CD14-positive monocyte (primary cell): ENCODE data around the gene PERCC1. TPM values are rescaled to one million over a fixed set of nuclear protein-coding genes. Genes with fewer than 3 reads are reported as not detected.

Source experiments
- DNase-seq, 3 donors: peaks; one replicate each; pipeline ENCODE4 v3.0.0-alpha.2; 2011 to 2022
- H2AFZ ChIP-seq: 2 replicates; pipeline ENCODE4 v1.6.0; 2012; ENCODE audit warnings: mild to moderate bottlenecking, low read depth, low read length, inconsistent platforms; ENCODE audit not compliant: insufficient read depth, poor library complexity, severe bottlenecking
- H3K27ac ChIP-seq, 2 donors: 1 replicate in 1 of 2; 2 replicates in 1 of 2; pipeline ENCODE4 v1.5.1; 2012 to 2013; ENCODE audit warnings: low read length in 2 of 2, control low read depth in 1 of 2, inconsistent platforms in 1 of 2, low read depth in 1 of 2, mild to moderate bottlenecking in 1 of 2
- H3K27me3 ChIP-seq, 2 donors: one replicate each; pipeline versions ENCODE4 v1.6.0 to v1.6.1; 2011 to 2013; ENCODE audit warnings: low read length in 2 of 2; ENCODE audit not compliant: control insufficient read depth in 2 of 2, insufficient read depth in 2 of 2
- H3K36me3 ChIP-seq, 2 donors: replicated peaks in 1 of 2; 1 replicate in 1 of 2; 2 replicates in 1 of 2; pipeline versions ENCODE4 v1.5.1 to v1.6.1; 2012 to 2013; ENCODE audit warnings: low read length in 2 of 2, control low read depth in 1 of 2, inconsistent platforms in 1 of 2, mild to moderate bottlenecking in 1 of 2; ENCODE audit not compliant: insufficient read depth in 2 of 2, control insufficient read depth in 1 of 2
- H3K4me1 ChIP-seq, 2 donors: 1 replicate in 1 of 2; 2 replicates in 1 of 2; pipeline versions ENCODE4 v1.5.1 to v1.6.1; 2012 to 2013; ENCODE audit warnings: low read length in 2 of 2, control low read depth in 1 of 2, inconsistent platforms in 1 of 2, mild to moderate bottlenecking in 1 of 2, moderate library complexity in 1 of 2; ENCODE audit not compliant: insufficient read depth in 2 of 2, control insufficient read depth in 1 of 2
- H3K4me2 ChIP-seq: replicated peaks from 2 replicates; pipeline ENCODE3; 2012; ENCODE audit warnings: low read length, moderate library complexity, mild to moderate bottlenecking; ENCODE audit not compliant: poor library complexity, severe bottlenecking; ENCODE audit errors: extremely low read depth
- H3K4me3 ChIP-seq, 3 experiments: fragments of 200-600 bp in 1 of 3; sonication (generic) in 1 of 3; replicated peaks in 1 of 3; 1 replicate in 2 of 3; 2 replicates in 1 of 3; pipeline ENCODE4 v1.5.1; 2011 to 2013; ENCODE audit warnings: low read length in 3 of 3, mild to moderate bottlenecking in 3 of 3, control low read depth in 2 of 3, low read depth in 2 of 3, inconsistent platforms in 1 of 3, moderate library complexity in 1 of 3
- H3K79me2 ChIP-seq: 2 replicates; pipeline ENCODE4 v1.6.0; 2012; ENCODE audit warnings: mild to moderate bottlenecking, control low read depth, inconsistent platforms, low read length, moderate library complexity; ENCODE audit not compliant: insufficient read depth
- H3K9ac ChIP-seq: 2 replicates; pipeline ENCODE4 v1.6.0; 2017; ENCODE audit warnings: low read length, mild to moderate bottlenecking; ENCODE audit not compliant: insufficient read depth, poor library complexity, severe bottlenecking
- H3K9me3 ChIP-seq, 2 donors: replicated peaks in 1 of 2; 1 replicate in 1 of 2; 2 replicates in 1 of 2; pipeline versions ENCODE4 v1.5.1 to v1.6.1; 2012 to 2013; ENCODE audit warnings: low read length in 2 of 2, control low read depth in 1 of 2; ENCODE audit not compliant: control insufficient read depth in 1 of 2, insufficient read depth in 1 of 2
- H4K20me1 ChIP-seq: 2 replicates; pipeline ENCODE4 v1.6.0; 2012; ENCODE audit warnings: mild to moderate bottlenecking, low read length, control low read depth, moderate library complexity; ENCODE audit not compliant: insufficient read depth
- H3K27ac Mint-ChIP-seq, 7 donors: one replicate each; pipeline ENCODE4 v1.8.0; 2020; ENCODE audit warnings: mild to moderate bottlenecking in 7 of 7, mixed read lengths in 7 of 7, moderate library complexity in 6 of 7, inconsistent platforms in 2 of 7
- H3K27me3 Mint-ChIP-seq, 3 donors: one replicate each; pipeline ENCODE4 v1.8.0; 2021 to 2022; ENCODE audit warnings: low read depth in 3 of 3, mild to moderate bottlenecking in 3 of 3, mixed read lengths in 3 of 3, moderate library complexity in 3 of 3, inconsistent platforms in 1 of 3
- H3K36me3 Mint-ChIP-seq, 2 donors: one replicate each; pipeline ENCODE4 v1.8.0; 2020; ENCODE audit warnings: mixed read lengths in 2 of 2, inconsistent platforms in 1 of 2, mild to moderate bottlenecking in 1 of 2
- H3K4me1 Mint-ChIP-seq: one replicate; pipeline ENCODE4 v1.8.0; 2020; ENCODE audit warnings: mild to moderate bottlenecking, mixed read lengths
- H3K4me3 Mint-ChIP-seq, 2 donors: one replicate each; pipeline ENCODE4 v1.8.0; 2020; ENCODE audit warnings: mild to moderate bottlenecking in 2 of 2, mixed read lengths in 2 of 2, moderate library complexity in 1 of 2
- H3K9me3 Mint-ChIP-seq, 7 donors: one replicate each; pipeline ENCODE4 v1.8.0; 2020 to 2022; ENCODE audit warnings: mixed read lengths in 7 of 7, mild to moderate bottlenecking in 6 of 7, moderate library complexity in 6 of 7, inconsistent platforms in 2 of 7
- CTCF ChIP-seq: fragments of 200-600 bp; IDR thresholded peaks from one replicate; pipeline ENCODE4 v1.8.0; 2022; ENCODE audit warnings: antibody characterized with exemption, mild to moderate bottlenecking
- WGBS: methylation state at CpG from one replicate; pipeline ENCODE4 v1.1.5; 2013; ENCODE audit warnings: missing lambda C conversion rate; ENCODE audit not compliant: insufficient coverage; 5-methylcytosine and 5-hydroxymethylcytosine counted together
- intact Hi-C, 2 donors: fragments of 100-400 bp; cut with micrococcal nuclease; formaldehyde crosslinking; loops; one replicate each; pipeline versions ENCODE4 v1.15.0 to v1.15.1; 2023
- polyA plus RNA-seq, 3 donors: library from polyadenylated mRNA; depleted of rRNA in 1 of 3; unstranded in 2 of 3; stranded (reverse) in 1 of 3; fragments of 300-500 nt in 2 of 3; fragments of >200 nt in 1 of 3; fragmentation: Illumina TruSeq in 2 of 3; gene quantifications; 1 replicate in 2 of 3; 2 replicates in 1 of 3; pipeline ENCODE4 v1.2.3, GENCODE V29; 2012 to 2021

Gene PERCC1
- polyA plus RNA-seq, 3 donors: not detected

GRCh38 chr16:1393613-1394176, 37.2 kb upstream of the PERCC1 start:
- no peaks in the 10 kb centered on the region for H3K9me3 ChIP-seq
- Mint-ChIP-seq H3K27me3 (peaks cover 0 to 3% (median 0%) of the 10 kb centered on the region in 3 donors), H3K4me1 (no peaks in the 10 kb centered on the region), H3K27ac (no peak overlapping the region), H3K4me3 (no peak overlapping the region), H3K36me3 (peaks cover 60 to 84% of the 10 kb centered on the region in 2 donors), H3K9me3 (no peaks in the 10 kb centered on the region)
- DNase-seq: no peak
- 97% methylated on average over 18 of the region's 21 CpGs for WGBS
- peaks cover 80 to 92% of the 10 kb centered on the region in 2 donors for H3K36me3 ChIP-seq
- H3K9ac ChIP-seq: no peak overlapping the region
- no peak for TF ChIP-seq CTCF
- no peak overlapping the region for H3K4me3 ChIP-seq
- H4K20me1 ChIP-seq: peaks cover 23% of the 10 kb centered on the region
- H3K4me1 ChIP-seq: no peaks in the 10 kb centered on the region
- no peak overlapping the region for H2AFZ ChIP-seq
- H3K27me3 ChIP-seq: no peaks in the 10 kb centered on the region
- no peak overlapping the region for H3K4me2 ChIP-seq
- H3K27ac ChIP-seq: no peak overlapping the region
- no peaks in the 10 kb centered on the region for H3K79me2 ChIP-seq
- intact Hi-C loops: no loop called here

DNA sequence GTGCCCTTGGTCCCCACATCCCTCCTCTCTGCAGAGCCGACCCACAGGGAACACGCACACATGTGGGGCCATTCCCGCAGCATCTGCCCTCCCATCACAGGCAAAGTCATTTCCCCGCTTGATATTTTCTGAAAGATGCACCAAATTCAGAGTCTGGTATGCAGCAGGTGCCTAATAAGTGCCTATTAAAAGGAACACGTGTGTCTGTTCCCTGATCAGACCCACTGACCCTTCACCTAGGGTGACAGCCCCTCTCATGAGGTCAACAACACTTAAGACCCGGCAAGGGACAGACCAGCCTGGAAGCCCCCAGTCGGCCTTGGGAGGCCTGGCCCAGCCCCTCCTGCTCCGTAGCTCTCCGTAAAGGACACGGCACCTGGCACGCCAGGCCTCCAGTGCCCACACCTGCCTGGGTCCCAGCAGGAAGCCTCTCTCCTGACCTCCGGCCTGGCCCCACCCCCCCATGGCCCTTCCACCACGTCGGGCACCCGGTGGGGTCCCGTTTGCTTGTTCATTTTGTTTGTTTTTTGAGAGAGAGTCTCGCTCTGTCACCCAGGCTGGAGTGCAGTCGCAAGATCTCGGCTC, 36.4 kb upstream of the PERCC1 start:
- H4K20me1 ChIP-seq: peaks cover 28% of the 10 kb centered on the region
- no peaks in the 10 kb centered on the region for H3K79me2 ChIP-seq
- H3K27ac ChIP-seq: no peak overlapping the region
- H3K4me1 ChIP-seq: no peaks in the 10 kb centered on the region
- TF ChIP-seq CTCF: no peak
- H3K36me3 ChIP-seq: peaks cover 83 to 92% of the 10 kb centered on the region in 2 donors
- H3K9me3 Mint-ChIP-seq: no peaks in the 10 kb centered on the region
- intact Hi-C loops: no loop called here
- WGBS: 96% methylated on average over 11 of the region's 19 CpGs
- H3K9ac ChIP-seq: no peak overlapping the region
- peaks cover 61 to 84% of the 10 kb centered on the region in 2 donors for H3K36me3 Mint-ChIP-seq
- H3K27me3 Mint-ChIP-seq: peaks cover 0 to 3% (median 0%) of the 10 kb centered on the region in 3 donors
- no peaks in the 10 kb centered on the region for H3K9me3 ChIP-seq
- no peaks in the 10 kb centered on the region for H3K4me1 Mint-ChIP-seq
- H3K27me3 ChIP-seq: no peaks in the 10 kb centered on the region
- H3K4me3 ChIP-seq: no peak overlapping the region
- no peak overlapping the region for H3K27ac Mint-ChIP-seq
- no peak overlapping the region for H3K4me3 Mint-ChIP-seq
- no peak overlapping the region for H2AFZ ChIP-seq
- H3K4me2 ChIP-seq: no peak overlapping the region
- DNase-seq: no peak
